ENCODE results near the gene NRCAM. TPM values are rescaled to one million over a fixed set of nuclear protein-coding genes. Genes with fewer than 3 reads are reported as not detected.

Gene NRCAM
- total and polyA plus RNA-seq, 2 of the 8 experiments (the other 6 are each of a cell fraction or from before 2014, with no cell fraction given): 2.7 to 3.8 TPM

DNA sequence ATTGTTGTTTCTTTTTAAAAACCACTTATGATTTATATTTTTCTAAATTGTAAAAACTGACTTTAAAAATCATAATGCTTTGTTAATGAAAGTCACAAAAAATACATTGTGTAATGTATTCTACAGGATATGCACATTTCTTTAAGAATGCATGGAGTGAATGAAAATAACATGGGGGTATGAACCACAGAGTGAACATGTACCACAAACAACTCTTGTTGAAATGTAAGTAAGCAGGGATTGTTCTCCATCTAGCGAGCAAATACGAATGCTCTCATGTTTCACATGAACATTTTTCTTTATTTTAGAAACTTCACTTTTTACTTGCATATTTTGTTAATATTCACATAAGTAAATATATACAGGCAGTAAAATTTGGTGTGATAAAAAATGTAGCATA lies 290.5 kb downstream of the NRCAM start:
- Histone ChIP-seq H2AK5ac (ENCODE audit: low read depth, low read length) (no peak overlapping the region), H3K4me3 (ENCODE audit: extremely low read depth in 1 of 4, insufficient read depth in 2 of 4, low read depth in 3 of 4, low read length in 4 of 4) (no peak overlapping the region), H2BK120ac (replicated peaks; ENCODE audit: low read depth, low read length) (no peak overlapping the region), H3K27me3 (replicated peaks in 1 of 4; ENCODE audit: control insufficient read depth in 3 of 4, extremely low read depth in 1 of 4, insufficient read depth in 3 of 4, low read length in 3 of 4) (no peaks in the 10 kb centered on the region), H2BK12ac (ENCODE audit: low read depth, low read length) (no peak overlapping the region), H2BK20ac (ENCODE audit: low read length) (no peak overlapping the region), H3K4ac (replicated peaks; ENCODE audit: insufficient read length, low read depth, low read length) (no peak overlapping the region), H2AFZ (ENCODE audit: low read length) (no peak overlapping the region), H2BK5ac (ENCODE audit: low read depth, low read length) (no peak overlapping the region), H3K4me2 (ENCODE audit: insufficient read depth in 1 of 2, low read depth in 2 of 2, low read length in 2 of 2) (no peak overlapping the region), H3K27ac (ENCODE audit: low read depth, low read length) (no peak overlapping the region), H3K9ac (replicated peaks in 1 of 4; ENCODE audit: extremely low read depth in 1 of 4, low read depth in 3 of 4, low read length in 3 of 4) (no peak overlapping the region), H3K56ac (replicated peaks; ENCODE audit: insufficient read length, low read depth, low read length) (no peak overlapping the region), H3K79me1 (ENCODE audit: low read depth, low read length) (no peaks in the 10 kb centered on the region), H3K23ac (ENCODE audit: insufficient read length) (no peak overlapping the region), H4K91ac (replicated peaks; ENCODE audit: insufficient read length, low read length) (no peak overlapping the region), H3K4me1 (replicated peaks in 1 of 4; ENCODE audit: control insufficient read depth in 3 of 4, insufficient read depth in 4 of 4, low read length in 3 of 4) (peaks cover 0 to 3% (median 1%) of the 10 kb centered on the region in 4 experiments; a peak in 3 of 7 replicates), H3K18ac (ENCODE audit: extremely low read depth, low read length) (no peak overlapping the region), H3K23me2 (ENCODE audit: low read depth, low read length) (no peaks in the 10 kb centered on the region), H3K14ac (ENCODE audit: insufficient read length) (no peak overlapping the region), H4K8ac (ENCODE audit: extremely low read depth, insufficient read depth, low read length) (no peak overlapping the region), H3K36me3 (ENCODE audit: control insufficient read depth in 2 of 4, insufficient read depth in 4 of 4, low read length in 3 of 4) (no peaks in the 10 kb centered on the region), H3K9me3 (ENCODE audit: insufficient read depth in 2 of 2, low read depth in 1 of 2, low read length in 1 of 2) (no peaks in the 10 kb centered on the region), H2BK15ac (ENCODE audit: low read length) (no peak overlapping the region), H4K5ac (ENCODE audit: insufficient read length, low read depth, low read length) (no peak overlapping the region), H3K79me2 (ENCODE audit: control insufficient read depth in 1 of 2, insufficient read depth in 2 of 2, low read length in 2 of 2) (no peaks in the 10 kb centered on the region), H4K20me1 (replicated peaks in 1 of 2; ENCODE audit: control insufficient read depth in 1 of 2, insufficient read depth in 2 of 2, low read length in 2 of 2) (no peaks in the 10 kb centered on the region)
- WGBS, 2 experiments (ENCODE audit: extremely low coverage in 1 of 2, insufficient coverage in 1 of 2, insufficient read length in 1 of 2, insufficient replicate concordance in 2 of 2, low coverage in 1 of 2, low lambda C conversion rate in 2 of 2, missing lambda C conversion rate in 1 of 2): 92% methylated on average over 2 of the region's 2 CpGs; no CpG with 5 or more reads in 1 of the 2 experiments
- ChIA-PET POLR2A (ENCODE audit: partially characterized antibody) (no interaction called here), CTCF (ENCODE audit: partially characterized antibody) (interaction anchor here (0.9 to 1.5 kb wide), 4 partner anchors 13 to 332 kb away, joined by 3 to 5 read pairs (median 3); no protein-coding TSS in a partner anchor)
- no peak for DNase-seq (ENCODE audit: low read depth in 1 of 2, low spot score in 2 of 2)
- FAIRE-seq: no peak
- no peak for TF ChIP-seq CTBP2 (IDR thresholded peaks at IDR 0.05; ENCODE audit: borderline replicate concordance, insufficient read depth, insufficient read length, low read length)

Measured in H1 (cell line).